Measurements from ENCODE around the gene MBD3L2B. TPM values are rescaled to one million over a fixed set of nuclear protein-coding genes. Genes with fewer than 3 reads are reported as not detected.

The MBD3L2B gene
- total and polyA plus RNA-seq, 2 experiments from 2014 or later, result not detected

DNA sequence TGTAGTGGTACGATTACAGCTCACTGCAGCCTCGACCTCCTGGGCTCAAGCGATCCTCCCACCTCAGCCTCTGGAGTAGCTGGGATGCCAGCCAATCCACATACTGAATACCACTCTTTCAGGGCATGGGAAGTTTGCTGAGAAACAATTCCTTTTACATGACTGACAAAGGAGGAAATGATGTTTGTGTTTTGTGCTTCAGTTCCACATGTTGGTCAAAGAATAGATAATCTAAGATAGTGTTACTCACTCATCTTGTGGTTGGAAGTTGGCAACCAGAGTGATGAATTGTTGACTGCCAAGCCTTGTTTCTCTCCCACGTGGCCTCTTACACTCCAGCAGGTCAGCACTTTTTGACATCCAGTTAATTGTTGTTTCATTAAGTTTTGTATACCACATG, 7.6 kb downstream of the MBD3L2B start:
- no peaks in the 10 kb centered on the region for H3K4me1 ChIP-seq (ENCODE audit: insufficient read depth)
- no peak for ATAC-seq
- no peak overlapping the region for H3K27ac Mint-ChIP-seq
- H3K4me3 Mint-ChIP-seq, result no peak overlapping the region
- H3K79me2 ChIP-seq (replicated peaks; ENCODE audit: insufficient read depth), result no peaks in the 10 kb centered on the region
- no peaks in the 10 kb centered on the region for H3K4me1 Mint-ChIP-seq
- H3K36me3 Mint-ChIP-seq (ENCODE audit: low read depth), result peaks cover 34% of the 10 kb centered on the region; the same call in 2 of the 3 replicates
- no peaks in the 10 kb centered on the region for H3K9me2 ChIP-seq (ENCODE audit: insufficient read depth)
- no peak overlapping the region for H3K4me2 ChIP-seq
- H3K27me3 Mint-ChIP-seq (ENCODE audit: insufficient read depth, low read depth, poor library complexity), result peaks cover 2% of the 10 kb centered on the region
- TF ChIP-seq EZH2phosphoT487 (IDR thresholded peaks at IDR 0.05; ENCODE audit: unreplicated experiment) (no peak), CREB1 (CRISPR knock-in tag; IDR thresholded peaks at IDR 0.05; ENCODE audit: low read depth) (no peak), ZNF114 (CRISPR knock-in tag; IDR thresholded peaks at IDR 0.05) (no peak), ETS1 (IDR thresholded peaks at IDR 0.05) (no peak), ZNF462 (CRISPR knock-in tag; IDR thresholded peaks at IDR 0.05) (no peak), NANOG (IDR thresholded peaks at IDR 0.05; ENCODE audit: borderline replicate concordance) (no peak)
- TF ChIP-seq, protein P1, sequence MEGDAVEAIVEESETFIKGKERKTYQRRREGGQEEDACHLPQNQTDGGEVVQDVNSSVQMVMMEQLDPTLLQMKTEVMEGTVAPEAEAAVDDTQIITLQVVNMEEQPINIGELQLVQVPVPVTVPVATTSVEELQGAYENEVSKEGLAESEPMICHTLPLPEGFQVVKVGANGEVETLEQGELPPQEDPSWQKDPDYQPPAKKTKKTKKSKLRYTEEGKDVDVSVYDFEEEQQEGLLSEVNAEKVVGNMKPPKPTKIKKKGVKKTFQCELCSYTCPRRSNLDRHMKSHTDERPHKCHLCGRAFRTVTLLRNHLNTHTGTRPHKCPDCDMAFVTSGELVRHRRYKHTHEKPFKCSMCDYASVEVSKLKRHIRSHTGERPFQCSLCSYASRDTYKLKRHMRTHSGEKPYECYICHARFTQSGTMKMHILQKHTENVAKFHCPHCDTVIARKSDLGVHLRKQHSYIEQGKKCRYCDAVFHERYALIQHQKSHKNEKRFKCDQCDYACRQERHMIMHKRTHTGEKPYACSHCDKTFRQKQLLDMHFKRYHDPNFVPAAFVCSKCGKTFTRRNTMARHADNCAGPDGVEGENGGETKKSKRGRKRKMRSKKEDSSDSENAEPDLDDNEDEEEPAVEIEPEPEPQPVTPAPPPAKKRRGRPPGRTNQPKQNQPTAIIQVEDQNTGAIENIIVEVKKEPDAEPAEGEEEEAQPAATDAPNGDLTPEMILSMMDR (conservative IDR thresholded peaks at IDR 0.05; ENCODE audit: low read depth in 2 of 2), result no peak
- peaks cover 89% of the 10 kb centered on the region for H3K9me3 Mint-ChIP-seq
- H2AFZ ChIP-seq, result no peak overlapping the region
- H4K20me1 ChIP-seq (replicated peaks; ENCODE audit: insufficient read depth), result no peaks in the 10 kb centered on the region
- H3K4me3 ChIP-seq, result no peak overlapping the region
- peaks cover 6% of the 10 kb centered on the region; the same call in 1 of the 2 replicates for H3K36me3 ChIP-seq (ENCODE audit: insufficient read depth)
- H3F3A ChIP-seq (replicated peaks; ENCODE audit: low read depth), result no peaks in the 10 kb centered on the region
- no peaks in the 10 kb centered on the region for H3K27me3 ChIP-seq (ENCODE audit: insufficient read depth)
- DNase-seq (ENCODE audit: low spot score), result no peak
- H3K27ac ChIP-seq (ENCODE audit: low read depth), result no peak overlapping the region
